ENCODE results near the gene SDR39U1.

The SDR39U1 gene

GRCh38 chr14:24398293-24398652 is 44.3 kb downstream of the SDR39U1 start:
- TF ChIP-seq JUND (IDR thresholded peaks at IDR 0.05; ENCODE audit: low read depth) = no peak
- in situ Hi-C loops (cut with HindIII; ENCODE audit: low pct_unique_long_range_greater_than_20kb, low sequenced_read_pairs) = no loop called here
- DNase-seq (ENCODE audit: low read depth in 1 of 2, low spot score in 1 of 2) = no peak

GRCh38 chr14:24397639-24398292 is 44.8 kb downstream of the SDR39U1 start:
- no peak for DNase-seq (ENCODE audit: low read depth in 1 of 2, low spot score in 1 of 2)
- TF ChIP-seq JUND (IDR thresholded peaks at IDR 0.05; ENCODE audit: low read depth) = no peak
- in situ Hi-C loops (cut with HindIII; ENCODE audit: low pct_unique_long_range_greater_than_20kb, low sequenced_read_pairs) = no loop called here

- no peak for TF ChIP-seq JUND (IDR thresholded peaks at IDR 0.05; ENCODE audit: low read depth)
- DNase-seq (ENCODE audit: low read depth in 1 of 2, low spot score in 1 of 2) = peak in 1 of 2 experiments; percentile 62
- in situ Hi-C loops (cut with HindIII; ENCODE audit: low pct_unique_long_range_greater_than_20kb, low sequenced_read_pairs) = no loop called here
Observed at GRCh38 chr14:24395609-24396582, 46.7 kb downstream of the SDR39U1 start.

- in situ Hi-C loops (cut with HindIII; ENCODE audit: low pct_unique_long_range_greater_than_20kb, low sequenced_read_pairs) = no loop called here
- no peak for TF ChIP-seq JUND (IDR thresholded peaks at IDR 0.05; ENCODE audit: low read depth)
- DNase-seq (ENCODE audit: low read depth in 1 of 2, low spot score in 1 of 2) = peak in 1 of 2 experiments; percentile 17
Observed at GRCh38 chr14:24394275-24394674, 48.3 kb downstream of the SDR39U1 start.

- peak; percentile 27 to 91 for DNase-seq (ENCODE audit: low read depth in 1 of 2, low spot score in 1 of 2)
- TF ChIP-seq JUND (IDR thresholded peaks at IDR 0.05; ENCODE audit: low read depth) = no peak
- in situ Hi-C loops (cut with HindIII; ENCODE audit: low pct_unique_long_range_greater_than_20kb, low sequenced_read_pairs) = no loop called here
Observed at GRCh38 chr14:24392325-24393091, 50.1 kb downstream of the SDR39U1 start.

GRCh38 chr14:24390701-24391468 is 51.7 kb downstream of the SDR39U1 start:
- in situ Hi-C loops (cut with HindIII; ENCODE audit: low pct_unique_long_range_greater_than_20kb, low sequenced_read_pairs) = no loop called here
- no peak for DNase-seq (ENCODE audit: low read depth in 1 of 2, low spot score in 1 of 2)
- TF ChIP-seq JUND (IDR thresholded peaks at IDR 0.05; ENCODE audit: low read depth) = no peak
